Lower leg skin (tissue), 3 donors: ENCODE data around the gene S100A9.

Experiments
- CTCF ChIP-seq, 3 donors: fragments of 450-650 bp; IDR thresholded peaks; one replicate each; pipeline ENCODE4 v1.5.1; 2016; ENCODE audit warnings: antibody characterized with exemption in 3 of 3, mild to moderate bottlenecking in 3 of 3, moderate library complexity in 2 of 3
- POLR2A ChIP-seq, 2 donors: fragments of 450-650 bp; IDR thresholded peaks; one replicate each; pipeline ENCODE4 v1.6.1; 2016 to 2017; ENCODE audit warnings: antibody characterized with exemption in 2 of 2, mild to moderate bottlenecking in 1 of 2, moderate library complexity in 1 of 2

GRCh38 chr1:153387785-153388184 lies 30.1 kb downstream of the S100A9 start:
- TF ChIP-seq POLR2A (IDR thresholded peaks at IDR 0.05) (no peak), CTCF (IDR thresholded peaks at IDR 0.05) (no peak)
